Natural killer cell (primary cell): Measurements from ENCODE around the gene CD72. TPM values are rescaled to one million over a fixed set of nuclear protein-coding genes. Genes with fewer than 3 reads are reported as not detected.

Experiments used
- ATAC-seq, 3 donors: fragments of 150-1000 bp in 2 of 3; fragments of 200-7000 bp in 1 of 3; cut with Tn5 transposase; 1 replicate in 1 of 3; 2 replicates in 2 of 3; pipeline ENCODE4 v1.10.0; 2021; ENCODE audit warnings: mild to moderate bottlenecking in 2 of 3, moderate library complexity in 2 of 3
- DNase-seq, 2 donors: peaks; one replicate each; pipeline versions ENCODE4 v3.0.0 to v3.0.0-alpha.2; 2013 to 2021; ENCODE audit warnings: mixed read lengths in 1 of 2
- H3K27ac ChIP-seq: one replicate; pipeline ENCODE4 v1.5.1; 2013; ENCODE audit warnings: mild to moderate bottlenecking, low read length
- H3K27me3 ChIP-seq: one replicate; pipeline ENCODE4 v1.6.1; 2013; ENCODE audit warnings: low read length; ENCODE audit not compliant: control insufficient read depth, insufficient read depth
- H3K36me3 ChIP-seq: one replicate; pipeline ENCODE4 v1.6.1; 2013; ENCODE audit warnings: low read length; ENCODE audit not compliant: control insufficient read depth, insufficient read depth
- H3K4me1 ChIP-seq: one replicate; pipeline ENCODE4 v1.6.1; 2013; ENCODE audit warnings: low read length; ENCODE audit not compliant: control insufficient read depth, insufficient read depth
- H3K4me3 ChIP-seq: one replicate; pipeline ENCODE4 v1.5.1; 2013; ENCODE audit warnings: low read length
- H3K9me3 ChIP-seq: one replicate; pipeline ENCODE4 v1.6.1; 2013; ENCODE audit warnings: low read length; ENCODE audit not compliant: control insufficient read depth, insufficient read depth
- H3K27ac Mint-ChIP-seq, 2 donors: one replicate each; pipeline ENCODE4 v1.8.0; 2022; ENCODE audit warnings: mild to moderate bottlenecking in 2 of 2, mixed read lengths in 2 of 2, moderate library complexity in 1 of 2
- H3K27me3 Mint-ChIP-seq, 2 donors: one replicate each; pipeline ENCODE4 v1.8.0; 2022; ENCODE audit warnings: low read depth in 2 of 2, mixed read lengths in 2 of 2
- H3K36me3 Mint-ChIP-seq: one replicate; pipeline ENCODE4 v1.8.0; 2022; ENCODE audit warnings: mixed read lengths
- H3K4me1 Mint-ChIP-seq, 2 donors: one replicate each; pipeline ENCODE4 v1.8.0; 2022; ENCODE audit warnings: mixed read lengths in 2 of 2
- H3K4me3 Mint-ChIP-seq: one replicate; pipeline ENCODE4 v1.8.0; 2022; ENCODE audit warnings: mild to moderate bottlenecking, moderate library complexity, mixed read lengths
- H3K9me3 Mint-ChIP-seq, 2 donors: one replicate each; pipeline ENCODE4 v1.8.0; 2022; ENCODE audit warnings: mixed read lengths in 2 of 2
- WGBS: methylation state at CpG from one replicate; pipeline ENCODE4 v1.1.7; 2013; ENCODE audit warnings: missing lambda C conversion rate; ENCODE audit not compliant: insufficient coverage; 5-methylcytosine and 5-hydroxymethylcytosine counted together
- intact Hi-C: fragments of 100-400 bp; cut with micrococcal nuclease; formaldehyde crosslinking; loops from one replicate; pipeline ENCODE4 v1.14.2; 2022
- total RNA-seq, 4 donors: library from RNA; stranded (reverse); fragments of 120-200 nt in 1 of 4; gene quantifications; one replicate each; pipeline versions ENCODE4 v1.2.3 to v1.2.4, GENCODE V29; 2013 to 2022
- TF ChIP-seq, protein P1 (sequence below): fragments of 200-600 bp; IDR thresholded peaks from one replicate; pipeline ENCODE4 v1.8.0; 2022; ENCODE audit warnings: antibody characterized with exemption

CD72 gene
- total RNA-seq, 3 donors from 2014 or later (not counting 1 experiment from before 2014, with no cell fraction given): 27.0 to 48.1 (median 32.3) TPM

DNA sequence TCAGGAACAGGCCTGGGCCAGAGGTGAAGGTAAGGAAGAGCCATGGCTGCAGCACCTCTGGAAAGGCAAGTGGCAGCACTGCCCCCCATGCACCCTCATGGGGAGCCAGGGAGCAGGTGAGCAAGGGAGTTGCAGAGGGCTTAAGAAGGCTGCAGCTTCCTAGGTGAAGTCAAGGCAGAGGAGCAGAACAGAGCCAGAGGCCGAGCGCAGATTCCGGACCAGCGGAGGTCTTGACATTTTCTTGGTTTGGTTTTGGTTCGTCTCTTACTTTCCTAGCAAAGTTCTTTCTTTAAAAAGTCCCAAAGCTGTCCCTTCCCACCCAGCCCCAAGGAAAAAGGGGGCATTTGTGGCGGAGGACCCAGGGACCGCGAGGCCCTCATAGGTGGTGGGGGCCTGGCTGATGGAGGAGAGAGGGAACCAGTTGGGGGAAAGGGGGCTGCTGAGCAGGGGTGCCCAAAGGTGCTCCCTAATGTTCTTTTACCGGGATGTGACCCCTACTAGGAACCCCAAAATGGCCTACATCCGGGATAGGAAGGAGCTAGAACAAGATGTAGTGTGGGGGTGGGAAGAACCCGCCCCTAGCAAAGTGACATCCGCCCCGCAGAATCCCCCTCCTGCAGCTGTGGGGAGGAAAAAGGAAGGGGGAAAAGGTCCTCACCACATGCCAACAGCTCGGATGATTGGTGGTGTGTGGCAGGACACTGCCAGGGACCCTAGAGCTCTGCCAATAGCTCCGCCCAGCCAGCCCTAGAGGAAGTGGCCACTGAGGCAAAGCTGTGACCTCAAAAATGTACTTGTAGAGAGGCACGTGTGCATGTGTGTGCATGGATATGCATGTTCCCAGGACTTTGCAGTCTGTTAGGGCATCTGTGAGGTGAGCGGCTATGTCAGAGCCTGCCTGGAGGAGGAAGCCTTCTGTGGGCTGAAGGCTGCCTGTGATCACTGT lies 914 bp upstream of the CD72 start:
- Histone ChIP-seq H3K27ac (peak overlapping the region; percentile 97), H3K4me1 (peaks cover 52% of the 10 kb centered on the region)
- 55% methylated on average over 12 of the region's 17 CpGs for WGBS

DNA sequence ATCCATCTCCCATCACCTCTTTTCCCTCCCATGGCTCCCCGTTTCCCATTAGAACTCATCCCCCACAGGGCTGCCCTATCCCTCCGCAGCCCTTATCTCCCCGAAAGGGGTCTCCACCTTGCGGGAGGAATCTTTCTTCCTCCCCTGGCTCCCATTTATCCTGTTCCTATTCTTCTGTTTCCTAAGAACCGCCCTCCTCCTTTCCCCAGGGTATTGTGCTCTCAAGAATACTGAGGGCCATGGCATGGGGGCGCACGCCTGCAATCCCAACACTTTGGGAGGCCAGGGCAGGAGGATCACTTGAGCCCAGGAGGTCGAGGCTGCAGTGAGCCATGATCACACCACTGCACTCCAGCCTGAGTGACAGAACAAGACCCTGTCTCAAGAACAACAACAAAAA lies 665 bp downstream of the CD72 start:
- Histone ChIP-seq H3K4me1 (peaks cover 52% of the 10 kb centered on the region), H3K27ac (peak overlapping the region; percentile 97), H3K9me3 (no peaks in the 10 kb centered on the region), H3K4me3 (peak overlapping the region; percentile 55), H3K36me3 (no peaks in the 10 kb centered on the region), H3K27me3 (no peaks in the 10 kb centered on the region)
- H3K27me3 Mint-ChIP-seq: no peaks in the 10 kb centered on the region
- no peak for ATAC-seq
- H3K36me3 Mint-ChIP-seq: peaks cover 8% of the 10 kb centered on the region
- H3K4me1 Mint-ChIP-seq: peaks cover 61 to 64% of the 10 kb centered on the region in 2 donors
- intact Hi-C loops: loop anchor here (2.0 to 5.0 kb wide), 2 partner anchors 41 to 115 kb away; partner anchors contain the start of genes CCDC107, CREB3, RMRP and TLN1
- TF ChIP-seq, protein P1, sequence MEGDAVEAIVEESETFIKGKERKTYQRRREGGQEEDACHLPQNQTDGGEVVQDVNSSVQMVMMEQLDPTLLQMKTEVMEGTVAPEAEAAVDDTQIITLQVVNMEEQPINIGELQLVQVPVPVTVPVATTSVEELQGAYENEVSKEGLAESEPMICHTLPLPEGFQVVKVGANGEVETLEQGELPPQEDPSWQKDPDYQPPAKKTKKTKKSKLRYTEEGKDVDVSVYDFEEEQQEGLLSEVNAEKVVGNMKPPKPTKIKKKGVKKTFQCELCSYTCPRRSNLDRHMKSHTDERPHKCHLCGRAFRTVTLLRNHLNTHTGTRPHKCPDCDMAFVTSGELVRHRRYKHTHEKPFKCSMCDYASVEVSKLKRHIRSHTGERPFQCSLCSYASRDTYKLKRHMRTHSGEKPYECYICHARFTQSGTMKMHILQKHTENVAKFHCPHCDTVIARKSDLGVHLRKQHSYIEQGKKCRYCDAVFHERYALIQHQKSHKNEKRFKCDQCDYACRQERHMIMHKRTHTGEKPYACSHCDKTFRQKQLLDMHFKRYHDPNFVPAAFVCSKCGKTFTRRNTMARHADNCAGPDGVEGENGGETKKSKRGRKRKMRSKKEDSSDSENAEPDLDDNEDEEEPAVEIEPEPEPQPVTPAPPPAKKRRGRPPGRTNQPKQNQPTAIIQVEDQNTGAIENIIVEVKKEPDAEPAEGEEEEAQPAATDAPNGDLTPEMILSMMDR: no peak
- WGBS: 60% methylated on average over 8 of the region's 8 CpGs
- no peak for DNase-seq
- peak overlapping the region; percentile 98 to 99 for H3K27ac Mint-ChIP-seq
- H3K9me3 Mint-ChIP-seq: no peaks in the 10 kb centered on the region
- peak overlapping the region; percentile 96 for H3K4me3 Mint-ChIP-seq

More for the DNA sequence above, 914 bp upstream of the CD72 start:
- peak overlapping the region; percentile 98 to 99 for H3K27ac Mint-ChIP-seq
- ATAC-seq: peak; percentile 50 to 74 (median 67)
- H3K36me3 ChIP-seq: no peaks in the 10 kb centered on the region
- peak; percentile 65 to 75 for DNase-seq
- no peaks in the 10 kb centered on the region for H3K27me3 ChIP-seq
- peaks cover 61 to 62% of the 10 kb centered on the region in 2 donors for H3K4me1 Mint-ChIP-seq
- no peaks in the 10 kb centered on the region for H3K9me3 ChIP-seq
- peak overlapping the region; percentile 55 for H3K4me3 ChIP-seq
- peaks cover 5% of the 10 kb centered on the region for H3K36me3 Mint-ChIP-seq
- TF ChIP-seq, protein P1: no peak
- no peaks in the 10 kb centered on the region for H3K9me3 Mint-ChIP-seq
- intact Hi-C loops: loop anchor here (1.0 to 5.0 kb wide), 2 partner anchors 15 to 113 kb away; partner anchors contain the start of genes CREB3 and TLN1
- no peaks in the 10 kb centered on the region for H3K27me3 Mint-ChIP-seq
- H3K4me3 Mint-ChIP-seq: peak overlapping the region; percentile 96

GRCh38 chr9:35616681-35617459 lies 1.3 kb downstream of the CD72 start:
- H3K4me1 Mint-ChIP-seq: peaks cover 59 to 65% of the 10 kb centered on the region in 2 donors
- peak overlapping the region; percentile 97 for H3K27ac ChIP-seq
- H3K4me3 Mint-ChIP-seq: peak overlapping the region; percentile 96
- peak overlapping the region; percentile 55 for H3K4me3 ChIP-seq
- no peaks in the 10 kb centered on the region for H3K9me3 ChIP-seq
- H3K27ac Mint-ChIP-seq: peak overlapping the region; percentile 98 to 99
- DNase-seq (peak; percentile 85 to 86), ATAC-seq (peak; percentile 73 to 82 (median 80))
- no peaks in the 10 kb centered on the region for H3K36me3 ChIP-seq
- H3K27me3 Mint-ChIP-seq: no peaks in the 10 kb centered on the region
- WGBS: 7% methylated on average over 51 of the region's 51 CpGs
- peaks cover 52% of the 10 kb centered on the region for H3K4me1 ChIP-seq
- intact Hi-C loops: loop anchor here (2.0 to 5.0 kb wide), 2 partner anchors 42 to 115 kb away; partner anchors contain the start of genes CCDC107, CREB3, RMRP and TLN1
- TF ChIP-seq, protein P1: no peak
- no peaks in the 10 kb centered on the region for H3K27me3 ChIP-seq
- peaks cover 8% of the 10 kb centered on the region for H3K36me3 Mint-ChIP-seq
- H3K9me3 Mint-ChIP-seq: no peaks in the 10 kb centered on the region
